Endothelial cell of umbilical vein (primary cell): ENCODE results near the gene ANKS1A. TPM values are rescaled to one million over a fixed set of nuclear protein-coding genes. Genes with fewer than 3 reads are reported as not detected.

Source experiments
- BruUV-seq: library from RNA; stranded (reverse); fragments of 400-500 nt; replicated peaks from 2 replicates; lab custom pipeline; 2021; lab: Mats Ljungman, UMichigan
- CTCF ChIA-PET: fragments of 300-600, 350-600 bp; sonication (Branson Sonifier 250); formaldehyde crosslinking; loops from one replicate; lab custom pipeline; 2021; ENCODE audit warnings: antibody characterized with exemption, inconsistent platforms; lab: Charles Lee
- POLR2A ChIA-PET: fragments of 300-600, 350-600 bp; sonication (Branson Sonifier 250); formaldehyde crosslinking; loops from one replicate; lab custom pipeline; 2021; ENCODE audit warnings: antibody characterized with exemption, inconsistent platforms; lab: Charles Lee
- DNase-seq: peaks from one replicate; pipeline ENCODE4 v3.0.0-alpha.2; 2011; ENCODE audit warnings: low read depth, low spot score
- FAIRE-seq: peaks from 2 replicates; lab custom pipeline; 2011; peaks lifted over from hg19 to GRCh38; lab: Jason Lieb, UNC
- H2AFZ ChIP-seq: 2 replicates; pipeline ENCODE4 v1.6.0; 2012; ENCODE audit warnings: low read depth, low read length, control low read depth, inconsistent platforms
- H3K27ac ChIP-seq: 2 replicates; pipeline ENCODE4 v1.5.1; 2011; ENCODE audit warnings: low read depth, mild to moderate bottlenecking, control low read depth, low read length, moderate library complexity; ENCODE audit not compliant: insufficient read depth
- H3K27me3 ChIP-seq, 2 experiments: 2 replicates each; pipeline versions ENCODE4 v1.6.0 to v1.6.1; 2011; ENCODE audit warnings: low read length in 2 of 2, mixed read lengths in 1 of 2; ENCODE audit not compliant: control insufficient read depth in 2 of 2, insufficient read depth in 2 of 2
- H3K36me3 ChIP-seq, 2 experiments: 2 replicates in 1 of 2; 3 replicates in 1 of 2; pipeline ENCODE4 v1.5.1; 2011; ENCODE audit warnings: low read length in 2 of 2, mild to moderate bottlenecking in 1 of 2, moderate library complexity in 1 of 2; ENCODE audit not compliant: control insufficient read depth in 2 of 2, insufficient read depth in 2 of 2; ENCODE audit errors: extremely low read depth in 1 of 2
- H3K4me1 ChIP-seq: 3 replicates; pipeline ENCODE4 v1.5.1; 2011; ENCODE audit warnings: mild to moderate bottlenecking, low read length; ENCODE audit not compliant: control insufficient read depth, insufficient read depth; ENCODE audit errors: extremely low read depth
- H3K4me2 ChIP-seq: 2 replicates; pipeline ENCODE4 v1.6.1; 2011; ENCODE audit warnings: low read length, control low read depth, mixed read lengths; ENCODE audit not compliant: insufficient read depth
- H3K4me3 ChIP-seq, 3 experiments: fragments of 200-600 bp in 1 of 3; sonication (generic), shearing (Covaris generic) in 1 of 3; replicated peaks in 1 of 3; 2 replicates each; pipeline ENCODE4 v1.5.1; 2011 to 2016; ENCODE audit warnings: control low read depth in 3 of 3, low read length in 3 of 3, mild to moderate bottlenecking in 2 of 3, inconsistent platforms in 1 of 3, low read depth in 1 of 3, moderate library complexity in 1 of 3; ENCODE audit not compliant: insufficient read depth in 1 of 3
- H3K79me2 ChIP-seq: 2 replicates; pipeline ENCODE4 v1.6.0; 2012; ENCODE audit warnings: low read length, inconsistent platforms; ENCODE audit not compliant: control insufficient read depth, insufficient read depth
- H3K9ac ChIP-seq: replicated peaks from 2 replicates; pipeline ENCODE3; 2011; ENCODE audit warnings: low read length, control low read depth; ENCODE audit not compliant: insufficient read depth; ENCODE audit errors: extremely low read depth
- H3K9me1 ChIP-seq: replicated peaks from 3 replicates; pipeline ENCODE4 v1.6.0; 2011; ENCODE audit warnings: mild to moderate bottlenecking, low read length; ENCODE audit not compliant: control insufficient read depth, insufficient read depth; ENCODE audit errors: extremely low read depth
- H3K9me3 ChIP-seq: replicated peaks from 2 replicates; pipeline ENCODE4 v1.5.1; 2012; ENCODE audit warnings: low read length, inconsistent platforms; ENCODE audit not compliant: control insufficient read depth, insufficient read depth
- H4K20me1 ChIP-seq: replicated peaks from 2 replicates; pipeline ENCODE3; 2011; ENCODE audit warnings: mild to moderate bottlenecking, low read length; ENCODE audit not compliant: control insufficient read depth, insufficient read depth; ENCODE audit errors: extremely low read depth
- CTCF ChIP-seq, 2 donors: IDR thresholded peaks; 1 replicate in 1 of 2; 2 replicates in 1 of 2; pipeline ENCODE4 v1.5.1; 2011; ENCODE audit warnings: low read length in 2 of 2, mild to moderate bottlenecking in 2 of 2, moderate library complexity in 2 of 2, control low read depth in 1 of 2, inconsistent platforms in 1 of 2, low read depth in 1 of 2; ENCODE audit not compliant: insufficient read depth in 1 of 2; ENCODE audit errors: extremely low read depth in 1 of 2
- EZH2 ChIP-seq: IDR thresholded peaks from 2 replicates; pipeline ENCODE4 v1.6.1; 2012; ENCODE audit warnings: borderline replicate concordance, low read depth, mild to moderate bottlenecking, moderate library complexity, low read length, inconsistent platforms; ENCODE audit not compliant: severe bottlenecking
- FOS ChIP-seq: IDR thresholded peaks from 2 replicates; pipeline ENCODE4 v1.6.1; 2011; ENCODE audit warnings: mild to moderate bottlenecking, low read length, moderate library complexity, borderline replicate concordance; ENCODE audit not compliant: insufficient read depth
- GATA2 ChIP-seq: IDR thresholded peaks from 2 replicates; pipeline ENCODE4 v1.7.0; 2011; ENCODE audit warnings: low read depth, mild to moderate bottlenecking, moderate library complexity, mixed read lengths, low read length; ENCODE audit not compliant: insufficient read length, insufficient read depth
- JUN ChIP-seq: IDR thresholded peaks from 2 replicates; pipeline ENCODE4 v1.6.1; 2011; ENCODE audit warnings: borderline replicate concordance, low read depth; ENCODE audit not compliant: insufficient read length, insufficient read depth
- MAX ChIP-seq: IDR thresholded peaks from 2 replicates; pipeline ENCODE4 v1.6.1; 2011; ENCODE audit not compliant: insufficient read depth, insufficient read length
- MYC ChIP-seq: IDR thresholded peaks from one replicate; pipeline ENCODE4 v1.6.1; 2011; ENCODE audit warnings: mild to moderate bottlenecking, low read depth, low read length
- POLR2A ChIP-seq: IDR thresholded peaks from 2 replicates; pipeline ENCODE4 v1.6.1; 2012; ENCODE audit warnings: low read depth, mild to moderate bottlenecking, control low read depth, low read length
- POLR2AphosphoS5 ChIP-seq: IDR thresholded peaks from 2 replicates; pipeline ENCODE4 v1.6.1; 2012; ENCODE audit warnings: low read depth, mild to moderate bottlenecking, control low read depth, low read length, moderate library complexity; ENCODE audit not compliant: insufficient read depth
- dilution Hi-C: fragments of 300-500 bp; cut with MboI; formaldehyde crosslinking; loops from one replicate; pipeline ENCODE4 v1.15.0; 2019; ENCODE audit warnings: low sequenced_read_pairs; ENCODE audit not compliant: extremely low pct_ligation_motif_present
- intact Hi-C: fragments of 100-400 bp; cut with micrococcal nuclease; formaldehyde crosslinking; loops from one replicate; pipeline ENCODE4 v1.10.0; 2022
- polyA plus RNA-seq, 4 experiments: library from polyadenylated mRNA; depleted of rRNA in 3 of 4; stranded (reverse) in 3 of 4; unstranded in 1 of 4; fragments of >200 nt; gene quantifications; 2 replicates each; pipeline versions ENCODE4 v1.2.1 to v1.2.3, GENCODE V29; 2011 to 2012; ENCODE audit warnings: missing spikeins in 1 of 4
- total RNA-seq: library from RNA; stranded (reverse); gene quantifications from 2 replicates; pipeline ENCODE4 v1.2.3, GENCODE V29; 2021

The ANKS1A gene
- total and polyA plus RNA-seq, 2 donors (not counting 3 experiments of a cell fraction or from before 2014, with no cell fraction given) = 8.9 to 26.1 TPM

- intact Hi-C loops (loop anchor here (1.0 kb wide), 1 partner anchor 158 kb away; no protein-coding TSS in a partner anchor), dilution Hi-C loops (no loop called here)
- Histone ChIP-seq H3K4me3 (no peak overlapping the region), H3K27me3 (no peaks in the 10 kb centered on the region), H2AFZ (no peak overlapping the region), H3K79me2 (no peaks in the 10 kb centered on the region), H4K20me1 (no peaks in the 10 kb centered on the region), H3K4me1 (peaks cover 7% of the 10 kb centered on the region), H3K4me2 (no peak overlapping the region), H3K9me3 (no peaks in the 10 kb centered on the region), H3K36me3 (peaks cover 5% of the 10 kb centered on the region in 2 experiments), H3K9ac (no peak overlapping the region), H3K9me1 (no peaks in the 10 kb centered on the region), H3K27ac (no peak overlapping the region)
- no peak for TF ChIP-seq MYC
- no peak for TF ChIP-seq CTCF (IDR thresholded peaks at IDR 0.05; ENCODE audit: extremely low read depth in 1 of 2, insufficient read depth in 1 of 2, low read depth in 1 of 2, low read length in 2 of 2)
- no peak for TF ChIP-seq GATA2
- no peak for TF ChIP-seq JUN
- TF ChIP-seq POLR2A = no peak
- no peak for TF ChIP-seq POLR2AphosphoS5
- TF ChIP-seq FOS = no peak
- no peak for TF ChIP-seq EZH2
- no peak for TF ChIP-seq MAX
- FAIRE-seq = no peak
- CTCF ChIA-PET = interaction anchor here (1.0 to 12.0 kb wide), 3 partner anchors 158 to 259 kb away, joined by 3 to 302 read pairs (median 3); partner anchors contain the start of gene TCP11
- BruUV-seq = no TSS peak
- DNase-seq = no peak
- POLR2A ChIA-PET = no interaction called here
These were observed 92.9 kb downstream of the ANKS1A start for GRCh38 chr6:34981951-34982350.
